GM12878 (cell line): ENCODE results near the gene PPOX. TPM values are rescaled to one million over a fixed set of nuclear protein-coding genes. Genes with fewer than 3 reads are reported as not detected.

ENCODE experiments used
- ATF7 ChIP-seq: fragments of 450-650 bp; IDR thresholded peaks from 2 replicates; pipeline ENCODE4 v1.6.1; 2016; ENCODE audit warnings: low read depth, mild to moderate bottlenecking
- BACH1 ChIP-seq: fragments of 450-650 bp; IDR thresholded peaks from 2 replicates; pipeline ENCODE4 v1.6.1; 2017; ENCODE audit warnings: mild to moderate bottlenecking, borderline replicate concordance
- CBX3 ChIP-seq: fragments of 200-600 bp; sonication (generic); IDR thresholded peaks from 2 replicates; pipeline ENCODE4 v1.6.1; 2016; ENCODE audit warnings: low read depth, borderline replicate concordance
- HDGF ChIP-seq: fragments of 450-650 bp; IDR thresholded peaks from 2 replicates; pipeline ENCODE4 v1.6.1; 2016; ENCODE audit warnings: antibody characterized with exemption
- IRF4 ChIP-seq: IDR thresholded peaks from 2 replicates; pipeline ENCODE4 v1.6.1; 2011; ENCODE audit warnings: low read depth, low read length
- MYC ChIP-seq: IDR thresholded peaks from 2 replicates; pipeline ENCODE4 v1.6.1; 2011; ENCODE audit warnings: mild to moderate bottlenecking, low read length, moderate library complexity, inconsistent platforms; ENCODE audit not compliant: insufficient read depth, insufficient replicate concordance, insufficient read length, severe bottlenecking
- NFXL1 ChIP-seq: fragments of 450-650 bp; IDR thresholded peaks from 2 replicates; pipeline ENCODE4 v1.6.1; 2017; ENCODE audit warnings: antibody characterized with exemption, mild to moderate bottlenecking, borderline replicate concordance
- NR2C2 ChIP-seq: IDR thresholded peaks from 2 replicates; pipeline ENCODE4 v1.6.1; 2011; ENCODE audit warnings: borderline replicate concordance, low read depth; ENCODE audit not compliant: control insufficient read depth, insufficient read length
- PAX5 ChIP-seq: IDR thresholded peaks from 2 replicates; pipeline ENCODE4 v1.6.1; 2011; ENCODE audit warnings: low read depth, low read length, borderline replicate concordance
- RAD51 ChIP-seq: fragments of 450-650 bp; IDR thresholded peaks from 2 replicates; pipeline ENCODE4 v1.6.1; 2016; ENCODE audit warnings: moderate library complexity, mild to moderate bottlenecking, inconsistent platforms
- SMAD5 ChIP-seq: IDR thresholded peaks from 2 replicates; pipeline ENCODE4 v1.6.1; 2016; ENCODE audit warnings: antibody characterized with exemption, low read depth
- SRF ChIP-seq, 2 experiments: IDR thresholded peaks; 2 replicates each; pipeline ENCODE4 v1.6.1; 2011; ENCODE audit warnings: low read depth in 2 of 2, low read length in 2 of 2, mild to moderate bottlenecking in 1 of 2, moderate library complexity in 1 of 2
- SUZ12 ChIP-seq: fragments of 200-600 bp; sonication (generic); IDR thresholded peaks from one replicate; pipeline ENCODE4 v1.6.1; 2018; ENCODE audit warnings: antibody characterized with exemption, mild to moderate bottlenecking; ENCODE audit not compliant: unreplicated experiment
- TCF12 ChIP-seq: IDR thresholded peaks from 2 replicates; pipeline ENCODE4 v1.6.1; 2011; ENCODE audit warnings: low read depth, mild to moderate bottlenecking, low read length
- TCF7 ChIP-seq: IDR thresholded peaks from 2 replicates; pipeline ENCODE4 v1.6.1; 2014; ENCODE audit warnings: antibody characterized with exemption, borderline replicate concordance
- polyA plus RNA-seq, 11 experiments: library from polyadenylated mRNA; depleted of rRNA in 4 of 11; unstranded in 6 of 11; stranded (reverse) in 5 of 11; fragments of >200 nt; fragmentation: Nextera tagmentation in 4 of 11; fragmentation: Illumina TruSeq in 1 of 11; extraction: Ambion mirVana in 4 of 11; extraction: Trizol in 1 of 11; gene quantifications; 1 replicate in 1 of 11; 2 replicates in 10 of 11; pipeline versions ENCODE4 v1.2.1 to v1.2.3, GENCODE V29; 2011 to 2016; ENCODE audit warnings: inconsistent platforms in 2 of 11, missing spikeins in 2 of 11, low read depth in 1 of 11
- total RNA-seq, 4 experiments: library from RNA; depleted of rRNA in 3 of 4; stranded (reverse); fragments of >200 nt in 3 of 4; fragmentation: Illumina TruSeq in 1 of 4; extraction: Trizol in 1 of 4; gene quantifications; 2 replicates each; pipeline versions ENCODE4 v1.2.1 to v1.2.3, GENCODE V29; 2013 to 2021
- TF ChIP-seq, protein P1 (sequence below): fragments of 450-650 bp; IDR thresholded peaks from 2 replicates; pipeline ENCODE4 v1.6.1; 2016; ENCODE audit warnings: mild to moderate bottlenecking
- TF ChIP-seq, protein P2 (sequence below): fragments of 450-650 bp; IDR thresholded peaks from 2 replicates; pipeline ENCODE4 v1.6.1; 2016; ENCODE audit warnings: mild to moderate bottlenecking, moderate library complexity, borderline replicate concordance
- TF ChIP-seq, protein P3 (sequence below): fragments of 450-650 bp; IDR thresholded peaks from 2 replicates; pipeline ENCODE4 v1.6.1; 2016; ENCODE audit warnings: mild to moderate bottlenecking
- TF ChIP-seq, protein P4 (sequence below): fragments of 450-650 bp; IDR thresholded peaks from 2 replicates; pipeline ENCODE4 v1.6.1; 2017; ENCODE audit warnings: mild to moderate bottlenecking, moderate library complexity

Gene PPOX
- total and polyA plus RNA-seq, 10 of the 15 experiments (the other 5 are each of a cell fraction or from before 2014, with no cell fraction given) = 8.9 to 31.5 (median 20.3) TPM

DNA sequence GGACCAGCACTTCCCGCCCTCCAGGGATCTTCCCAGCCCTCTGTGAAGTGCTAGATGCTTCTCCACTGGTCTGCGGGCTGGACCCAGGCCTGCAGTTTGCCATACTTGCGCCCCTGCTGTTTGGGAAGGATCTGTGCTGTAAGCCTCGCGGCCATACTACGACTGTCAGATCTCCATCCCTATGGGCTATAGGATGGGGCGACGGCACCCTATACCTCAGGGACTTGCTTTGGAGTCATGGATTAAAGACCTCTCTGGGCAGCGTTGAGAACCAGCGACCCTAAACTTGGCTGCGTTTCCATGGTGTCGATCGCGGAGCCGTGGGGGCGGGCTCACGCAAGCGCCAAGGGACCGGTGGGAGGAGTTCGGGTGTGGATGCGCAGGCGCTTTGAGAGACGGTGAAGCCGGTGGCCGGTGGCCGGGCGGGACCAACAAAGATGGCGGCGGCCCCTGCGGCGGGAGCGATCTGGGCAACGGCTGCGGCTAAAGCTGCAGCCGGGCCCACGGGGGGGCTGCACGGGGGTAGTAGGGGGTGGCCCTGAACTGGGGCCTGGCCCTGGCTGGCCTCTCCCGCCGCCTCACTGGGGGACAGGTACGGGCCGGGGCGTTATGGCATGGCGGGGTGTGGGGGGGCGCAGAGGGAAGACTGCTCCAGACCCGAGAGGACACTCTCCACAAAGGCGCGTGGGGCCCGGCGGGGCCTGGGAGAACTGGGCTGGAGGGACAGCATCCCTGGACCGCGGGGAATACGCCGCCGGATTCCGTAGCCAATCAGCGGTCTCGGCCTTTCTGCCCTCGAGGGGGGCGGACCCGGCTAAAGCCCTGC, 6.9 kb upstream of the PPOX start, which contains the start of gene USP21 (continued):
- TF ChIP-seq PAX5 = no peak
- no peak for TF ChIP-seq MYC
- peak; percentile 12; the same call in 1 of the 2 replicates for TF ChIP-seq TCF12
- no peak for TF ChIP-seq RAD51
- TF ChIP-seq CBX3 = no peak
- TF ChIP-seq, protein P1, sequence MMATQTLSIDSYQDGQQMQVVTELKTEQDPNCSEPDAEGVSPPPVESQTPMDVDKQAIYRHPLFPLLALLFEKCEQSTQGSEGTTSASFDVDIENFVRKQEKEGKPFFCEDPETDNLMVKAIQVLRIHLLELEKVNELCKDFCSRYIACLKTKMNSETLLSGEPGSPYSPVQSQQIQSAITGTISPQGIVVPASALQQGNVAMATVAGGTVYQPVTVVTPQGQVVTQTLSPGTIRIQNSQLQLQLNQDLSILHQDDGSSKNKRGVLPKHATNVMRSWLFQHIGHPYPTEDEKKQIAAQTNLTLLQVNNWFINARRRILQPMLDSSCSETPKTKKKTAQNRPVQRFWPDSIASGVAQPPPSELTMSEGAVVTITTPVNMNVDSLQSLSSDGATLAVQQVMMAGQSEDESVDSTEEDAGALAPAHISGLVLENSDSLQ = no peak; the same call in 1 of the 2 replicates
- TF ChIP-seq, protein P2, sequence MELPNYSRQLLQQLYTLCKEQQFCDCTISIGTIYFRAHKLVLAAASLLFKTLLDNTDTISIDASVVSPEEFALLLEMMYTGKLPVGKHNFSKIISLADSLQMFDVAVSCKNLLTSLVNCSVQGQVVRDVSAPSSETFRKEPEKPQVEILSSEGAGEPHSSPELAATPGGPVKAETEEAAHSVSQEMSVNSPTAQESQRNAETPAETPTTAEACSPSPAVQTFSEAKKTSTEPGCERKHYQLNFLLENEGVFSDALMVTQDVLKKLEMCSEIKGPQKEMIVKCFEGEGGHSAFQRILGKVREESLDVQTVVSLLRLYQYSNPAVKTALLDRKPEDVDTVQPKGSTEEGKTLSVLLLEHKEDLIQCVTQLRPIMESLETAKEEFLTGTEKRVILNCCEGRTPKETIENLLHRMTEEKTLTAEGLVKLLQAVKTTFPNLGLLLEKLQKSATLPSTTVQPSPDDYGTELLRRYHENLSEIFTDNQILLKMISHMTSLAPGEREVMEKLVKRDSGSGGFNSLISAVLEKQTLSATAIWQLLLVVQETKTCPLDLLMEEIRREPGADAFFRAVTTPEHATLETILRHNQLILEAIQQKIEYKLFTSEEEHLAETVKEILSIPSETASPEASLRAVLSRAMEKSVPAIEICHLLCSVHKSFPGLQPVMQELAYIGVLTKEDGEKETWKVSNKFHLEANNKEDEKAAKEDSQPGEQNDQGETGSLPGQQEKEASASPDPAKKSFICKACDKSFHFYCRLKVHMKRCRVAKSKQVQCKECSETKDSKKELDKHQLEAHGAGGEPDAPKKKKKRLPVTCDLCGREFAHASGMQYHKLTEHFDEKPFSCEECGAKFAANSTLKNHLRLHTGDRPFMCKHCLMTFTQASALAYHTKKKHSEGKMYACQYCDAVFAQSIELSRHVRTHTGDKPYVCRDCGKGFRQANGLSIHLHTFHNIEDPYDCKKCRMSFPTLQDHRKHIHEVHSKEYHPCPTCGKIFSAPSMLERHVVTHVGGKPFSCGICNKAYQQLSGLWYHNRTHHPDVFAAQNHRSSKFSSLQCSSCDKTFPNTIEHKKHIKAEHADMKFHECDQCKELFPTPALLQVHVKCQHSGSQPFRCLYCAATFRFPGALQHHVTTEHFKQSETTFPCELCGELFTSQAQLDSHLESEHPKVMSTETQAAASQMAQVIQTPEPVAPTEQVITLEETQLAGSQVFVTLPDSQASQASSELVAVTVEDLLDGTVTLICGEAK = no peak
- TF ChIP-seq, protein P3, sequence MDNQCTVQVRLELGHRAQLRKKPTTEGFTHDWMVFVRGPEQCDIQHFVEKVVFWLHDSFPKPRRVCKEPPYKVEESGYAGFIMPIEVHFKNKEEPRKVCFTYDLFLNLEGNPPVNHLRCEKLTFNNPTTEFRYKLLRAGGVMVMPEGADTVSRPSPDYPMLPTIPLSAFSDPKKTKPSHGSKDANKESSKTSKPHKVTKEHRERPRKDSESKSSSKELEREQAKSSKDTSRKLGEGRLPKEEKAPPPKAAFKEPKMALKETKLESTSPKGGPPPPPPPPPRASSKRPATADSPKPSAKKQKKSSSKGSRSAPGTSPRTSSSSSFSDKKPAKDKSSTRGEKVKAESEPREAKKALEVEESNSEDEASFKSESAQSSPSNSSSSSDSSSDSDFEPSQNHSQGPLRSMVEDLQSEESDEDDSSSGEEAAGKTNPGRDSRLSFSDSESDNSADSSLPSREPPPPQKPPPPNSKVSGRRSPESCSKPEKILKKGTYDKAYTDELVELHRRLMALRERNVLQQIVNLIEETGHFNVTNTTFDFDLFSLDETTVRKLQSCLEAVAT = 0 out of 2 replicates have a peak, but pooled peaks have one; percentile 41
- TF ChIP-seq SMAD5 = no peak
- TF ChIP-seq, protein P4, sequence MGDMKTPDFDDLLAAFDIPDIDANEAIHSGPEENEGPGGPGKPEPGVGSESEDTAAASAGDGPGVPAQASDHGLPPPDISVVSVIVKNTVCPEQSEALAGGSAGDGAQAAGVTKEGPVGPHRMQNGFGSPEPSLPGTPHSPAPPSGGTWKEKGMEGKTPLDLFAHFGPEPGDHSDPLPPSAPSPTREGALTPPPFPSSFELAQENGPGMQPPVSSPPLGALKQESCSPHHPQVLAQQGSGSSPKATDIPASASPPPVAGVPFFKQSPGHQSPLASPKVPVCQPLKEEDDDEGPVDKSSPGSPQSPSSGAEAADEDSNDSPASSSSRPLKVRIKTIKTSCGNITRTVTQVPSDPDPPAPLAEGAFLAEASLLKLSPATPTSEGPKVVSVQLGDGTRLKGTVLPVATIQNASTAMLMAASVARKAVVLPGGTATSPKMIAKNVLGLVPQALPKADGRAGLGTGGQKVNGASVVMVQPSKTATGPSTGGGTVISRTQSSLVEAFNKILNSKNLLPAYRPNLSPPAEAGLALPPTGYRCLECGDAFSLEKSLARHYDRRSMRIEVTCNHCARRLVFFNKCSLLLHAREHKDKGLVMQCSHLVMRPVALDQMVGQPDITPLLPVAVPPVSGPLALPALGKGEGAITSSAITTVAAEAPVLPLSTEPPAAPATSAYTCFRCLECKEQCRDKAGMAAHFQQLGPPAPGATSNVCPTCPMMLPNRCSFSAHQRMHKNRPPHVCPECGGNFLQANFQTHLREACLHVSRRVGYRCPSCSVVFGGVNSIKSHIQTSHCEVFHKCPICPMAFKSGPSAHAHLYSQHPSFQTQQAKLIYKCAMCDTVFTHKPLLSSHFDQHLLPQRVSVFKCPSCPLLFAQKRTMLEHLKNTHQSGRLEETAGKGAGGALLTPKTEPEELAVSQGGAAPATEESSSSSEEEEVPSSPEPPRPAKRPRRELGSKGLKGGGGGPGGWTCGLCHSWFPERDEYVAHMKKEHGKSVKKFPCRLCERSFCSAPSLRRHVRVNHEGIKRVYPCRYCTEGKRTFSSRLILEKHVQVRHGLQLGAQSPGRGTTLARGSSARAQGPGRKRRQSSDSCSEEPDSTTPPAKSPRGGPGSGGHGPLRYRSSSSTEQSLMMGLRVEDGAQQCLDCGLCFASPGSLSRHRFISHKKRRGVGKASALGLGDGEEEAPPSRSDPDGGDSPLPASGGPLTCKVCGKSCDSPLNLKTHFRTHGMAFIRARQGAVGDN = 0 out of 2 replicates have a peak, but pooled peaks have one; percentile 44
- no peak for TF ChIP-seq SUZ12
- TF ChIP-seq SRF (IDR thresholded peaks at IDR 0.05; ENCODE audit: low read depth in 2 of 2, low read length in 2 of 2) = no peak
- TF ChIP-seq HDGF = peak; percentile 77; the same call in 1 of the 2 replicates
- no peak for TF ChIP-seq IRF4
- no peak for TF ChIP-seq ATF7
- no peak; the same call in 1 of the 2 replicates for TF ChIP-seq BACH1
- TF ChIP-seq TCF7 = no peak
- no peak for TF ChIP-seq NFXL1
- TF ChIP-seq NR2C2 = no peak
